Measurements from ENCODE around the gene MPL.
"Not testable (repeated sequence)": the region's sequence is repeated elsewhere in the genome, so short reads cannot be mapped to it uniquely, and the experiment has no call there.

The MPL gene

GRCh38 chr1:43367026-43367903 is 29.6 kb downstream of the MPL start:
- H3K4me3 Mint-ChIP-seq = peak overlapping the region; percentile 82
- peaks cover 44% of the 10 kb centered on the region for H3K4me1 Mint-ChIP-seq
- no peaks in the 10 kb centered on the region for H3K9me3 Mint-ChIP-seq
- H3K27me3 Mint-ChIP-seq (ENCODE audit: low read depth, poor library complexity) = peaks cover 8% of the 10 kb centered on the region
- no peak overlapping the region for H3K27ac Mint-ChIP-seq
- H3K36me3 Mint-ChIP-seq (ENCODE audit: low read depth) = peaks cover 27% of the 10 kb centered on the region
- peak; percentile 31 for DNase-seq
- TF ChIP-seq CTCF (IDR thresholded peaks at IDR 0.05) = no peak

DNA sequence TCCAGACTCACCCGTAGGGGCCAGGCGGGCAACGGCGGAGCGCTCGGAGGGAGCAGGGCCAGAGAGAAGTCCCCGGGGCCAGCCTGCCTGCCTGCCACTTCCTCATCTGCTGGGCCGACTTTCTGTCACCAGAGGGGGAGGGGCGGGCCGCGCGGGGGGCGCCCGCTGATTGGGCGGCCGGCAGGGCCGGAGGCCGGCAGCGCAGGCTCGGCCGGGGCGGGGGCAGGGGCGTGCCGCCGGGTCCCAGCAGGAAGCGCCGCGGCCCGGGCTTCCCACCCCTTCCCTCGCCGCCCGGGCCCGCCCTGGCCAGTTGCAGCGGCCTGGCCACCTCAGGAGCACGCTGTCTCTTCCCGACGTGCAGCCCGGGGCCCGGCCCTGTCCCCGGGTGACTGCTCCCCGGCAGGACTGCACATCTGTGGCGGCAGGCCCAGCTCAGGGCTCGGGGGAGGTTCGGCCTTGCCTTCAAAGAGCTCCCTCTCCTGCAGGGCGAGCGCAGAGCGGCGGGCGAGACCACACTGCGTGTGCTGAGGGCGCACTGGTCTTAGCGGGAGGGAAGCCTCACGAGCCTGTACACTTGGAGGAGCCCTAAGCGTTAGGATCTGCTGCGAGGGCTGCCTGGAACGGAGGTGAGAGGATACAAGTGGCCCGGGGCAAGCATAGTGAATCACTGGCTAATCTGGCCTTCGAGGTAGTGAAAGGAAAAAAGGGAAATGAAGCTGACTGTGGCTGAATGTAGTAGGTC is 30.5 kb downstream of the MPL start, which contains the start of gene ELOVL1:
TSS of gene ELOVL1 (minus strand) at position 108 of the 742 bp plus-strand sequence. CDS start 2,402 bp downstream, outside the sequence.
- peak; percentile 95 for DNase-seq

GRCh38 chr1:43368646-43369020 is 31.0 kb downstream of the MPL start:
- H3K4me1 Mint-ChIP-seq = peaks cover 34% of the 10 kb centered on the region
- peak overlapping the region; percentile 93 for H3K27ac Mint-ChIP-seq
- H3K9me3 Mint-ChIP-seq = no peaks in the 10 kb centered on the region
- no peak for DNase-seq
- peak overlapping the region; percentile 86 for H3K4me3 Mint-ChIP-seq
- peaks cover 8% of the 10 kb centered on the region for H3K27me3 Mint-ChIP-seq (ENCODE audit: low read depth, poor library complexity)
- H3K36me3 Mint-ChIP-seq (ENCODE audit: low read depth) = peaks cover 19% of the 10 kb centered on the region
- TF ChIP-seq CTCF (IDR thresholded peaks at IDR 0.05) = no peak

More for the DNA sequence above, 30.5 kb downstream of the MPL start, which contains the start of gene ELOVL1:
- TF ChIP-seq CTCF (IDR thresholded peaks at IDR 0.05) = no peak
- H3K4me3 Mint-ChIP-seq = peak within 1 kb of the TSS; percentile 86
- peaks cover 38% of the 10 kb centered on the region for H3K4me1 Mint-ChIP-seq
- H3K36me3 Mint-ChIP-seq (ENCODE audit: low read depth) = peaks cover 22% of the 10 kb centered on the region
- H3K9me3 Mint-ChIP-seq = no peaks in the 10 kb centered on the region
- peak within 1 kb of the TSS; percentile 93 for H3K27ac Mint-ChIP-seq
- H3K27me3 Mint-ChIP-seq (ENCODE audit: low read depth, poor library complexity) = peaks cover 8% of the 10 kb centered on the region

DNA sequence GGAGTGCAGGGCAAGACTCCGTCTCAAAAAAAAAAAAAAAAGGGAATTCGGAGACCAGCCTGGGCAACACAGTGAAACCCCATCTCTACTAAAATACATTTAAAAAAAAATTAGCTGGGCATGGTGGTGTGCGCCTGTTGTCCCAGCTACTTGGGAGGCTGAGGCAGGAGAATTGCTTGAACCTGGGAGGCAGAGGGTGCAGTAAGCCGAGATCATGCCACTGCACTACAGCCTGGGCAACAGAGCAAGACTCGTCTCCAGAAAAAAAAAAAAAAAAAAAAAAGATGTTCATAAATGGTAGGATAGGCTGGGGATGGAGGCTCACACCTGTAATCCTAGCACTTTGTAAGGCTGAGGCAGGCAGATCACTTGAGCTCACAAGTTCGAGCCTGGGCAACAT is 32.2 kb downstream of the MPL start:
- not testable (repeated sequence) for H3K9me3 Mint-ChIP-seq; H3K27me3 Mint-ChIP-seq (ENCODE audit: low read depth, poor library complexity); H3K27ac Mint-ChIP-seq; DNase-seq; H3K4me3 Mint-ChIP-seq
- H3K4me1 Mint-ChIP-seq = peaks cover 34% of the 10 kb centered on the region
- H3K36me3 Mint-ChIP-seq (ENCODE audit: low read depth) = peaks cover 14% of the 10 kb centered on the region

- peaks cover 8% of the 10 kb centered on the region for H3K27me3 Mint-ChIP-seq (ENCODE audit: low read depth, poor library complexity)
- peaks cover 31% of the 10 kb centered on the region for H3K4me1 Mint-ChIP-seq
- TF ChIP-seq CTCF (IDR thresholded peaks at IDR 0.05) = no peak
- H3K4me3 Mint-ChIP-seq = peak overlapping the region; percentile 9
- no peak overlapping the region for H3K27ac Mint-ChIP-seq
- no peaks in the 10 kb centered on the region for H3K9me3 Mint-ChIP-seq
- H3K36me3 Mint-ChIP-seq (ENCODE audit: low read depth) = peaks cover 6% of the 10 kb centered on the region
- DNase-seq = no peak
Observed at GRCh38 chr1:43370564-43370963, 32.9 kb downstream of the MPL start.

- Mint-ChIP-seq H3K36me3 (ENCODE audit: low read depth) (no peaks in the 10 kb centered on the region), H3K4me3 (no peak overlapping the region), H3K27me3 (ENCODE audit: low read depth, poor library complexity) (peaks cover 5% of the 10 kb centered on the region), H3K9me3 (no peaks in the 10 kb centered on the region), H3K4me1 (peaks cover 19% of the 10 kb centered on the region), H3K27ac (no peak overlapping the region)
- TF ChIP-seq CTCF (IDR thresholded peaks at IDR 0.05) = no peak
- no peak for DNase-seq
Observed at GRCh38 chr1:43372172-43372571, 34.6 kb downstream of the MPL start.

All from nephron progenitor cell (in vitro differentiated cells).